ENCODE data around the gene MS4A1. TPM values are rescaled to one million over a fixed set of nuclear protein-coding genes. Genes with fewer than 3 reads are reported as not detected.
A peak's percentile ranks its signal among the peaks of the same experiment; 100 is the strongest.
"Not testable (repeated sequence)": the region's sequence is repeated elsewhere in the genome, so short reads cannot be mapped to it uniquely, and the experiment has no call there.

MS4A1 gene
- total RNA-seq, 1 donor from 2014 or later: not detected

DNA sequence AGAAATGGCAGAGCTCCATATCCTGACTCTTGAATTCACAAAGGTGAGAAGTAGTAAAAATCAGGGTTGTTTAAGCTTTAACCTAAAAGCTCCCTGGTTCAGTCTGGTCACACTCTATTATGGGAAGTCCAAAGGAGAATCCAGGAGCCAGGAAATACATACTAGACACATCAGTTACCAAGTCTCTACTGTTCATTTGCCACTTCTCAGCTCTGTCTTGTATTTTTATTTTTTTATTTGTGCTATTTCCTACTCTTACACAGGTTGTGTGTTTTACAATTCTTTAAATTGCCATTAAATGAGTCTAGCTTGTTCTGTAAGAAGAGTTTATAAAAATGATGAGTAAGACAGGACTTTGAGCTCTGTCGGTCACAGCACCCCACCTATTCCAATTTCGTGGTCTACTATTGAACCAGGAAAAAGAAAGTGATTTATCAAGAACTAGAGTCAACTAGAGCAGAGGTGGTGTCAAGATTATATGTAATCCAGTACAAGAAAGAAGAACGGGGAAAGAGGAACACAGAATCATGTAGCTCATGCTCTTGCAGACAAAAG, 46.7 kb downstream of the MS4A1 start:
- no peak for DNase-seq (ENCODE audit: low read depth)

DNA sequence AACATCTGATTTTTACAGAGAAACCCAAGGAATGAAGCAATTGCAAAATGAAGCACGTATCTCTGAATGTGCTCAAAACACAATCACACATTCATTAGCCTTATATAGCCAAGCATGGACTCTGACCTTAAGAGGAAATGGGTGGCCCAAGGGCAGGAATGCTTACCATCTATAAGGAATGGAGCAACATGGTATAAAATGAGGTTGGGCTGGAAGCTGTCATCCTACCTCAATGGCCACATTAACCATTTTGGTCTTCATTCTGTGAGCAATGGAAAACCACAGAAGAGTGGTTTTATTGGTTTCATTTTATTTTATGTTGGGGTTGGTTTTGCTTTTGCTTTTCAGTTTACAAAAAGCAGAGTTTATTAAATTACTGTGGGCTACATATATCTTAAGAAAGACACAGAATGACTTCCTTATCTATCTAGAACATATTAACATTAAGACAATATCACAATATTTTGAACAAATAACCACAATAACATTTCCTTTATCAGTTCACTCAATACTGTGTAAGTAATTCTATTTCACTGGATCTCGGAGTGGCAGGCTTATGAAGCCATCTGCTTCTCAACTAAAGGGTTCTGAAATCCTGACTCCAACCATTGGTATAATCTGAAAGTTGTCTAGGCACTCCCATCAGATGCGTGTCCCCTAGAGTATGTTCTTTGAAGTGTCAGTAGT, 48.7 kb downstream of the MS4A1 start:
- DNase-seq (ENCODE audit: low read depth): no peak

GRCh38 chr11:60509609-60510008, 54.0 kb downstream of the MS4A1 start:
- DNase-seq (ENCODE audit: low read depth): not testable (repeated sequence)

GRCh38 chr11:60510209-60510608, 54.6 kb downstream of the MS4A1 start:
- not testable (repeated sequence) for DNase-seq (ENCODE audit: low read depth)

GRCh38 chr11:60511393-60511792, 55.7 kb downstream of the MS4A1 start:
- DNase-seq (ENCODE audit: low read depth): no peak

GRCh38 chr11:60512651-60513225, 57.1 kb downstream of the MS4A1 start:
- DNase-seq (ENCODE audit: low read depth): no peak

GRCh38 chr11:60513496-60514460, 58.1 kb downstream of the MS4A1 start:
- DNase-seq (ENCODE audit: low read depth): peak; percentile 16

- DNase-seq (ENCODE audit: low read depth): no peak
These were observed 59.7 kb downstream of the MS4A1 start, which contains the start of gene MS4A13 for GRCh38 chr11:60515144-60515855. Gene MS4A13 (plus strand): TSS chr11:60515392. CDS start chr11:60518084, 2,692 bp downstream.

Other genes starting within 250 kb of the MS4A1 start
- not detected in 2 replicates for gene MS4A4E, start 212.7 kb upstream of the MS4A1 start, total RNA-seq
- not detected in 2 replicates for gene MS4A4A, start 175.2 kb upstream of the MS4A1 start, total RNA-seq
- gene MS4A6E, start 128.6 kb upstream of the MS4A1 start, total RNA-seq: not detected in 2 replicates
- gene MS4A7, start 77.3 kb upstream of the MS4A1 start, total RNA-seq: not detected in 2 replicates
- not detected in 2 replicates for gene MS4A14, start 59.4 kb upstream of the MS4A1 start, total RNA-seq
- gene MS4A5, start 26.3 kb upstream of the MS4A1 start, total RNA-seq: not detected in 2 replicates
- gene MS4A12, start 36.9 kb downstream of the MS4A1 start, total RNA-seq: 0.19 TPM in 1 of 2 replicates, not detected in the other
- not detected in 2 replicates for gene MS4A13, start 59.5 kb downstream of the MS4A1 start, total RNA-seq
- not detected in 2 replicates for gene MS4A8, start 243.8 kb downstream of the MS4A1 start, total RNA-seq

All from myocyte (in vitro differentiated cells).